Activated CD4-positive, alpha-beta T cell treated with anti-CD3 and anti-CD28 coated beads, Interleukin-2, amount 50 U/mL, for 1 hour (primary cell): ENCODE results near the gene BRD4.

Source experiments
- DNase-seq: peaks from one replicate; pipeline ENCODE4 v3.0.0-alpha.2; 2020

The BRD4 gene

DNA sequence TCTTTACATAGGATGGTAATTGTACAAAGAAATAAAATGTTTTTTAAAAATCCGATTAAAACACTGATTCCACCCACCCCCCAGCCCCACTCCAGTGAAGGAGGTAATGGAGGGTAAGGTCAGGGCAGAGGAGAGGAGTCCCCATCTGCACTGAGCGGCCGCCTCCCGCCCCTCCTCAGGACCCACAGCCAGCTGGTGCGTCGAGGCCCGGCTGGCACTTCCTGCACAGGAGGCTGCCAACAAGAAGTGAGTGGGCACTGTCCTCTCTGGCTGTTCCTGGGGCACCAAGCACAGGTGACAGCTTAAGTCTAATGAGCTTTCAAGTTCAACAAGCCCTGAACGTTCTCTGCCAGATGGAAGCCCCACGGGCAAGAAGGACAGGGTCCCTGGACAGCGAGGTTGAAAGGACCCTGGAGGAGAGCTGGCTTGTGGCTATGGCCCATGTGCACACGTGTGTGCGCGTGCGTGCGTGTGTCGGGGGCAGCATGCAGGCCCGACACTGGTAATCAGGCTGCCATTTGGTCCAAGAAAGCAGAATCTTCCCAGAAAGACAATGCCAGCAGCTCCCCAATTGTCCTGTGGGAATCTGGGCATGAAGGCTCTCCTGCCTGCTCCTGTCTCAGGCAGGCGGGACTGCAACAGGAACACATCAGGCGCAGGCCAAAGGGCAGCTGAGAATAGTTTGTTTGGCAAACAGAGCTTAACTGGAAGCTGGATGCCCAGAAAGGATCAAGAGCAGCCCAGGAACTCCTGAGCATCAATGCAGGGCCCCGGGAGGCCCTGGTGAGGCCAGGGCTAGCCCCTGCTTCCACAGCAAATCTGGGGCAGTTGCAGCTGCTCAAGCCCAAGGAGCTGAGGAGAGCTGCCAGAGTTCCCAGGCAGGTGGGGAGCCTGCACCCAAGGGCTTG is 85.0 kb downstream of the BRD4 start:
- no peak for DNase-seq

DNA sequence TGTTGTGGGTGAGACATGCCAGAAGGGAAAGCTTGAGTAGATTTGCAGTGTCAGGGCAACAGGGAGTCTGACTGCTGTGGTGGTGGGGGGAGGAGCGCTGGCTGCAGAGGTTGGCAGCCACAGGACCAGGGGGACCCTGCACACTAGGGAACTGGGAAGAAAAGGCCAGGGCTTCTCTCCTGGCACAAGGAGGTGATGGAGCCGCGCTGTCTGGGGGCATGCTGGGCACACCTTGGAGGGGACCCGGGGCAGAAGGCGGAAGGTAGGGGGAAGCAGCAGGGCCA is 86.2 kb downstream of the BRD4 start:
- no peak for DNase-seq

DNA sequence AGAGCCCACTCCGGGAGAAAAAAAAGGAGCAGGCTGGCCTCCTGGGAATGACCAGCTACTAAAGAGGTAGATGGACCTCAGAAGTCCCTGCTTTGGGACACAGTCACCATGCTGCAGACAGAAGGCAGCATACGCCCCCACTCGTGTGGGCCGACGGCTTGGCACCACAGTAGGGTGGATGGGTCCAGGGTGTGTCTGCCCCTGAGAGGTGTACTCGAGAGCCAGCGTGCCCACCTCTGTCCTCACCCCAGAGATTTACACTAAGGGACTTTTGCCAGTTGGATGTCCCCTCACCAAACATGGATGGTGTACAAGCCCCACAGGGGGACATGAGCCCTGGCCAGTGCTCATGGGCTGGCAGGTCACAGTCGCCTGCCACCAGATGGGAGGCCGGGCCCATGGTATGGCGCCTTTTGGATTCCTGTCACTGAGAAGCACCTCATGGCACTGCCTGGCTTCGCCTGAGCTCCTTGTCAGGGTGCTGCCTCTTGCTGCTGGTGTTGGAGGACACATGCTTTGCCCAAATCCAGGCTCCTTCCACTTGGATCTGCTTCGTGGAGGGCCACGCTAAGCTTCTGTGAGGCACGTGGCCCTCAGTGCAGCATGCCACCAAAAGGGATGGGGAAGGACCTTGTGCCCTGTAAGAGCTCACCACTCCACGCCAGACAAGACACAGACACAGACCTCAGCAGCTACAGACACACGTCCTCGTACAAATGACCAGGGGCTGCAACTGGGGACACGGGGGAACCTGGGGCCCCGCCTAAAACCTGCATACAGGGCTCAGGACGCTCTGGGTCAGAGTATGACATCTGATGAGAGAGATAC is 86.8 kb downstream of the BRD4 start:
- no peak for DNase-seq

DNA sequence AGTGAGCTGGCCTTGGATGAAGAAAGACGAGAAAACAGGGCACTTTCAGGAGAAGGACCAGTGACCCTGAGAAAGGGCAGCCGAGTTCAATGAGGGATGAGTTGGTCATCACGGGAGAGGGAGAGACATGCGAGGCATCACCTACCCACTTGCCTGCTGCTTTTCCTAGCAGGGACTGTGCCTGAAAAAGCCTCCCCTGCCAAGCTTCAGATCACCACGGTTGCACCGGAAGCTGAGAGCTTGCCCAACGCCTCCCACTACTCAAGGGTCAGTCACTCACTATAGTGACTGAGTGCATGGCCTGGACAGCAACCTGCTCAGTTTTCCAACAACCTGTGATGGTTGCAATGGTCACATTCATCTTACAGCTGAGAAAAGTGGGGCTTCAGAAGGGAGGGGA is 87.5 kb downstream of the BRD4 start:
- DNase-seq, result no peak

DNA sequence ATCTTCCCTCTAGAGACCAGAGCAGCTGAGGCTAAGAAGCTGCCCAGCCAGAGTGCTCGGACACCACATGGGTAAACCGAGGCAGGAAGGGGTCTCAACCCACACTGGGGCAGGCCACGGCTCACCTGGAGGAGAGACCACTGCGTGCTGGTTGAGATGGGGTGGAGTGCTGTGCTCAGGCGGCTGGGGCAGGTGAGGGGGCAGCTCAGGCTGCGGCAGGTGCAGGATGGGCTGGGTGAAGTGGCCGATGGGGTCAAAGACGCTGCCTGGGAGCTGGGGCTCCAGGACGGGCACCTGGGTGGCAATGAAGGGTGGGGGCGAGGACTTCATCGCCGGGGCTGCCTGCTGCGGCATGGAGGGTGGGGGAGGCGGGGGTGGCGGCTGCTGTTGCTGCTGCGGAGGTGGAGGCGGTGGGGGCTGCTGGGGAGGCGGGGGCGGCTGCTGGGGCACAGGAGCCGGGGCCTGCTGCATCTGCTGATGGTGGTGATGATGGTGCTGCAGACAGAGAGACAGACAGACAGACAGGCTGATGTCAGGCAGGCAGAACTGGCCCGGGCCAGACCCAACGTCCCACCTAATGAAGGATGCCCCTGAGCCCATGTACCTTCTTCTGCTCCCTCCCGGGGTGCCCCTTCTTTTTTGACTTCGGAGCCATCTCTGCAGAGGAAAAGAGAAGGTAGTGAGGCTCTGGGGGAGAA is 88.1 kb downstream of the BRD4 start:
- DNase-seq, result no peak

DNA sequence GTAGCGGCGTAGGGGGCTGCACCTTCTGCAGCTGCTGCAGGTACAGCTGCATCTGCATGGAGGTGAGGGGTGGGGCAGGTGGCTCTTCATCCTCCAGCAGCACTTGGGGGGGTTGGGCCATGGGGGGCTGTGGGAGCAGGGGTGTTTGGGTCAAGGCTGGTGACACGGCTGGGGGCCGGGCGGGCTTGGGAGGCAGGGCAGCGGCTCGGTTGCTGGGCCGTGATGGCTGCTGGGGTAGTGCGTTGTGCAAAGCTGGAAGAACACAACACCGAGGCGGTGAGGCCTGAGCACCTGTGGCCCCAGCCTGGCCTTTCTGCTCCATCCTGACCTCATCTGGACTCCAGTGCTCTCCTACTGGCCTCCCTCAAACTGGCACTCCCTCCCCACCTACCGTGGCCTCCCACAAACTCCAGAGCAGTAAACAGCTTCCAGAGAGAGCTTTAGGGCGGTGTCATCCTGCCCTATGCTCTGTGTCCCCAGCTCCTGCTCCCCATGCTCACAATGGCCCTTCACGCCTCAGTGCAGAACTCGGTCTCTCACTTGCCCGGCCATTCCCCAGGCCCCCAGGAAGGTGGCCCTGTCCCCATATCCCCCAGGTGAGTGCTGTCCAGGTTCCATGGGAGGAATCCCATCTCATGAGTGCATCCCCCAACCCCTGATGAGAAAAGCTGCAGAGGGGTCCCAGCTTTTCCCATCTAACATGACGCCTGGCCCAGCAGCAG is 88.9 kb downstream of the BRD4 start:
- no peak for DNase-seq

DNA sequence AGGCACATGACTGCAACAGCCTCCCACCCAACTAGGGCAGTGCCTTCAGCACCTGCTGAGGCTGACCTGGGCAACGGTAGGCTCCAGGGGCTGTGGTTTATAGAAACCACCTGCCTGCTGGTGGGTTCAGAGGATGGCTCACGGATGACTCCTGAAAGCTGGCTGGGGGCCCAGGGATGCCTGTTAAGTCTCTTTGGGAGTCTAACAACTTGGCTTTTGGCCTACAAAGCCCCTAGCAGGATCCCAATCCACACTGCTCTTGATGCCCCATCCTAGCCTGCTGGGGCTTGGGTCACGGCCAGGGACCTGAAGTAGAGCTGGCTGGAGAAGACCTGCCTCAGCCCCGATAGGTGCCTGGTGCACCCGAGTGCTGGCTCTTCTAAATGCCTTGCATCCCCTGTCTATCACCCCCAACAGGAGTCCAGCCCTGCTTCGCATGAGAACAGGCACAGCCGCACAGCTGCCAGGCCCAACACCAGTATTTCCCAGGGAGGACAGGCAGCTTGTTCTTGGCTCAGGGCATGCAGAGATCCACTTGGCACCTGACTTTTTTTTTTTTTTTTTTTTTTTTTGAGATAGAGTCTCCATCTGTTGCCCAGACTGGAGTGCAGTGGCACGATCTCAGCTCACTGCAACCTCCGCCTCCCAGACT is 91.0 kb downstream of the BRD4 start:
- DNase-seq, result no peak

DNA sequence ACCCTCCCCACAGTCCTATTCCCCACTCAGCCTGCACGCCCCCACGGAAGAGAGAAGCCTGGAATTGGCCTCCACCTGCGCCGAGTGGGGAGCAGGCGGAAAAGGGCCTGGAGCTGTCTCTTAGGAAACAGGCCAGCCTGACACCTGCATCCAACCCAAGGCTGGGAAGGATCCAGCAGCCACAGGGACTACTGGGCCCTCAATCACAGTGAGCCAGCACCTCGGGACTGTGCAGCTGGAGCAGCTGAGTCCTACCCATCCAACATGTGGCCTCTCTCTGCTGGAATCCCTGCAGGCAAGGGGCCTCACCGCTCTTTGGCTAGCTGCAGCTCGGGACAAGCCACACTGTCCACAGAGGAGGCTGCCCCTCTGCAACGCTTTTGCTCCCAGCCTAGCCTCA is 91.8 kb downstream of the BRD4 start:
- no peak for DNase-seq

DNA sequence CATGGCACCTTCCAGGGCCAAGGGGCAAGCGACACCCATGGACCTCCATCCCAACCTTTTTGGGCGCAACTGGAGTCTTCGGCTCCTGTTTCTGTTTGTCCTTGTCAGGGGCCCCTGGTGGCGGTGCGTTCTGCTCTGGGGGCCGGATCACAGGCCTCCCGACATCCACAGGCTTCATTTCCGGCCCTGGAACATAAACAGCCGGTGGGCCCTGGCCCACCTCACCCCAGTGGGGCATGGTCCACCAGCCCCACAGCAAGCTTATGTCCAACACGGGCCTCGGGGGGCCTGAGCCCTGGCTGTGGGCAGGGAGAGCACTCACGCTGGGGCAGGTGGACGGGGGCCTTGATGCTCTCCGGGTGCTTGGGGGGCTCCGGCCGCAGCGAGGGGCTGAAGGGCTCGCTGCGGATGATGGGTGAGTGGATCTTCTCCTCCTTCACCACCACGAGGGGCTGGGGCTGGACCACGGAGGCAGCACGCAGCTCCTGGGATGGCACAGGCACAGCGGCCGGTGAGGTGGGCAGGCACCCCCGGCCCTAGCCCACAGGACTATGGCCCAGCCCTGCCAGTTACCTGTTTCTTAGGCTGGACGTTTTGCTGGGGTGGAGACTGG is 92.9 kb downstream of the BRD4 start:
- no peak for DNase-seq

DNA sequence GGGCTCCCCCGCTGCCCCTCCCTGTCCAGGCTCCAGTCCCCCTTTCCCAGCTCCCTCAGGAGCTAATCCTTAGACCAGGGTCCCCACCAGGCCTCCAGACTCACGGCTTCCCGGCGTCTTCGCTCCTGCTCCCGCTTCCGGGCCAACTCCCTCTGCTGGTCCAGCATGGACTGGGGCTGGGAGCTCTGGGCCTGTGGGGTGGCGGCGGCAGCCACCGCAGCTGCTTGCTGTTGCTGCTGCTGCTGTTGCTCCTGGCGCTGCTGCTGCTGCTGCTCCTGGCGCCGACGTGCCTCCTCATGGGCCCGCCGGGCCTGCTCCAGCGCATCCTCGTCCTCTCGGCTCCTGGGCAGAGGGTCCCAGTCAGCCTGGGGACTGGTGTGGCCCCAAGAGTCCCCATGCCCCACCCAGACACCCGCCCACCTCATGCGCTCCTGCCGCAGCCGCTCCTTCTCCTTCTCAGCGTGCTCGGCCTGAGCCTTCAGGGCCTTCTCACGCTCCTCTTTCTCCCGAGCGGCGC is 93.6 kb downstream of the BRD4 start:
- DNase-seq, result no peak

DNA sequence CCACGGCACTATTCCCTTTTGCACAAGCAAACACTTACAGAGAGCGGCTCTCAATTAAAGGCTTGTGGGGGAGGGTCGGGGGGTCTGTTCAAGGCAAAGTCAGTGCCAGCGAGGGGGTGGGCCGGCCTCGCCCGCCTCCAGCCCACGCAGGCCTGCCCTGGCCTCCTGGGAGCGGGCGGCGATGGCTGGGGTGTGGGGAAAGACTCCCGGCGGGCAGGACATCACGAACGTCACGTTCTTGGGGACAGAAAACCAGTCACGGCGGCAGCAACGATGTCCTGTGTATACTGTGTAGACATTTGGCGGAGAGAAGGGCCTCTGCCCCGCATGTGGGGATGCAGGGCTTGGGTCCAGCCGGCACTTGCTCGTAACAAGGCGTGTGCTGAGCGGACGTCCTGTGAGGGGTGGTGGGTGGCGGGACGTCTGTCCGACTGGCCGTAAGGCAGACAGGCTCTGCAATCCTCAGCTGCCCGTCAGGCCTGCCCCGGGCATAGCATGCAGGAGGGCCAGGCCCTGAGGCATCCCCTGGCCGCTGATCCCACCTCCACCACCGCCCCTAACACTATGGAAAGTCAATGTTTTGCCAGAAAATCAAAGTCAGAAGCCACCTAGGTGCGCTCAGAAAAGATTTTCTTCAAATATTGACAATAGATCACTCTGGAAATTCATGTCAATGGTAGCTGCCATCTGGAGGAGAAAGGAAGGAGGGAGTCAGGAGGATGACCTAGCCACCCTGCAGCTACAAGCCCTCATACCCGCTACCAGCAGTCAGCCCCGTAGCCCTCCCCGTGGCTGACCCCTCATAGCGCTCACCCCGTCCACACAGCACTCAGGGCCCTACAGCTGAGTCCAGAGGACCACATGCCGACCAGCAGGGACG is 94.3 kb downstream of the BRD4 start:
- no peak for DNase-seq

DNA sequence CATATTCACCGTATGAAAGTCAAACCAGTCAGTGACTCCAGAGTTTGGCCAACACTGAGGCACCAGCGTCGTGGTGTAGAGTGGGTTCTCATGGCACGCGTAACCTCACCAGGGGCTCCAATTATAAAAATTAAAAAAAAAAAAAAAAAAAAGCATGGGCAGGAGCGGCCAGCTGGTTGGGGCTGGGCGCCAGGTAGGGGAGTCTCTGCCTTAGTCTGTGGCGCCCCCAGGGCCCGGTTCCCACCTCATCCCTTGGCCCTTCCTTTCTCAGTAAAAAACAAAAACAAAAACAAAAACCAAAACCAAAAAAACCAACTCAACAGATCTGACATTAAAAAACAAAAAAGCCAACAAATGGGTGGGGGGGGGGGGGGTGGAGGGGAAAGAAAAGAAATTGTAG is 95.5 kb downstream of the BRD4 start:
- DNase-seq, result no peak

DNA sequence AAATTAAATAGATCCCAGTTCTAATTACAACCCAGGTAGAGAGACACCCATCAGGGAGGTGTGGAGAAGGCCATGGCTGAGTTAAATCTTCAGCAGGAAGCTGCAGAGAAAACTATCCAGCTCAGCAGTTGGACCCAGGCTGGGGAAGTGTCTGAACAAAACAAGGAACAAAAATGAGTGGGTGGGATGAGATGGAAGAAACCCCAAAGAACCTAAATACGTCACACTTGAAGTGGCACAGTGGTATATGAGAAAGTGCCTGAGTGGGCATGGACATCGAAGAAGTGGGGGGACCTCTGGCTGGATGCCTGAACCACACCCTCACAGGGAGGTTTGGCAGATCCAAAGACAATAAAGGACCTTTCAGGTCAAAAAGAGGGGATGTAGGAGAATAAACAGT is 96.6 kb downstream of the BRD4 start:
- DNase-seq, result no peak

DNA sequence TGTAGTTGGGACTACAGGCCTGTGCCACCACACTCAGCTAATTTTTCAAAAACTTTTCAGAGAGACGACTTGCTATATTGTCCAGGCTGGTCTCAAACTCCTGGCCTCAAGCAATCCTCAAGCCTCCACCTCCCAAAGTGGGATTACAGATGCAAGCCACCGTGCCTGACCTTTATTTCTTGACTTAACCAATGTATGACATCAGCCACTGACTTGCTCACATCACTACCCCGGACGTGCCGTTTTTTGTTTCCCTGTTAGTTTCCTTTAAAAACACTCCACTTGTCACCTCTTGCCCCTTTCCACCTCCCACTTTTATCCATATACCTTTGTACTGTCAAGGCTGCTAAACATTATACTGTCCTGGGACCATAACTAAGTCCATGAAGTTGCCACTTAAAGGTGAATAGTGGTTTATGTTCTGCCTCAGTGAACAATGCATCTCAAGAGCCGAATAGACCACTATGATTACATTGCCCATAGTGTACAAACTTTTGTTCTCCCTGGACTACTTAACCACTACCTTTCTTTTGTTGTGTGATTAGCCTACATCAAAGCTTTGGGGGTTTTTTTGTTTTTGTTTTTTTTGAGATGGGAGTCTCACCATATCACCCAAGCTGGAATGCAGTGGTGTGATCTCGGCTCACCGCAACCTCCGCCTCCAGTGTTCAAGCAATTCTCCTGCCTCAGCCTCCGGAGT is 97.8 kb downstream of the BRD4 start:
- DNase-seq, result no peak

DNA sequence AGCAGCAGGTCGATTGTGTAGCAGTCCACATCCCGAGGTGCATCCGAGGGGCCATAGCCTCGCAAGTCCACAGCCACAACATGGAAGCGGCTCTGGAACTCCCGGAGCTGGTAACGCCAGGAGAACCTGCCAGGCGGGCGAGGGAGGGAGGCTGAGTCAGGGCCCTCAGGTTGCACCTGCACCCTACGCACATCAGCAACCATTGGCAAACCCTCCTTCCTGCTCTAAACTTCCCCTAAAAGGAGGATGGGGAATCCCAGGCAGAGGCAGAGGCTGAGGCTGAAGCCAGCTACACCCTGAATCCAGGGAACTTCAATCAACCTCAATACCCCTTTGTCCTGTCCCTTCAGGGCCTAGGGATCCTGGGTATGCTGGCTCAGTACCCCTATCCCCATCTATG is 101.1 kb downstream of the BRD4 start:
- no peak for DNase-seq

DNA sequence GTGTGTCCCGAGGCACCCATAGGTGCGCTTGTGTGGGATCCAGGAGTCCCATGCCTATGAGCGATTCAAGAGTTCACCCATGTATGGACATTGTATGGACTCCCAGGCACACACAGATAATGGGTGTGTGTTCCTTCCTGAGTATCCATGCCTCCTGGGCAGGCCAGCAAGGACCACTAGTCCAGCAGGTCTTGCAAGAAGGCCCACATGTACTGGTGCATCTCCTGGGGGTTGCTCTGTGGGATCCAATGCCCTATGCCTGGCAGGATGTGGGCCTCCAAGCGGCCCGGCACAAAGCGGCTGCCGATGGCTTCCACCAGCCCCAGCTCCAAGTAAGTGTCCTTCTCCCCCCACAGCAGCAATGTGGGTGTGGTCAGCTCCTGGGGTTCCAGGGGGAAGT is 105.1 kb downstream of the BRD4 start:
- DNase-seq, result no peak

DNA sequence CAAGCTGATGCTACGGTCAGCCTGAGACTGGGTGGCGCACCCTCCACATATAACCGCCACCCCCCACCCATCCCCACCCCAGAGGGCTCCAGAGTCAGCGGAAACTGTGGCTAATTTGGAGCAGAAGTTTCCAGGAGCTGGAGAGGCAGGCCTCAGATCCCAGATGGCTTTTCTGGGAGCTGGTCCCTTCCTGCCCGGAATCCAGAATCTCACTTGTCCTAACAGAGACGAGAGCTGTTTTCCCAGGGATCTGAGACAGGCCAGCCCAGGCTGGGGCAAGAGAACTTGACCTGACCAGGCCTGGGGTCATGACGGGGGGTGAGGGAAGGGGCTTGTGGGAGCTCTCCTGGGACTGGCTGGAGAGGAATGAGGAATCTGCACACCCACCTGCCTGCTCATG is 106.6 kb downstream of the BRD4 start:
- no peak for DNase-seq

DNA sequence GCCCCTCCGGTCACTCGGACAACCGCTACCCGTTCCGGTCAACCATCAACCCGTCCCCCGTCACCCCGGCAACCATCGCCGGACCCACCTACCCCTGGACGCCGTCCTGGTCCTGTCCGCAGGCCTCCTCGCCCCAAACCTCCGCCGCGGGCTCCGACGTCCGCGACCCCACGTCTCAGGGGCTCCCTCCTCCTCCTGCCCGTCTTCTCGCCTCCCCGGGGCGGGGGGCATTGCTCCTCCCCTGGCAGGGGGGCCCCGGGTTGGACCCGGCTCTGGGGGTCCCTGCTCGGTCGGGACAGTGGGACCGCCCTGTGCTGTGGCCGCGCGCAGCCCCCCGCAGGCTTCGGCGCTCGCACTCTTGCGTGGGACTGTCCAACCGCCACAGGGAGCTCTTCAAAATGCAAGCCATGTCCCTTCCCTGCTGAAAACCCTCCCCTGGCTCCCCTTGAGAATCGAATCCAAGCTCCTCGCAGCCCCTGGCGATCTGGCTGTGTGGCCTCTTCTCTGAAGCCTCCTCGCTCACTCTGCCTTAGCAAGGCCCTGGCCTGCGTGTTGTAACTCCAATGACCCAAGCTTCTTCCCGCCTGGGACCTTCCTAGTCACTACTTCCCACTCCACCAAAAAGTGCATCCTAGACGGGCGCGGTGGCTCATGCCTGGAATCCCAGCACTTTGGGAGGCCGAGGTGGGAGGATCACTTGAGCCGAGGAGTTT is 108.5 kb downstream of the BRD4 start:
- no peak for DNase-seq
